Retinal pigment epithelial cell (primary cell): ENCODE data around the gene KRTAP12-1.
"Not testable (repeated sequence)": the region's sequence is repeated elsewhere in the genome, so short reads cannot be mapped to it uniquely, and the experiment has no call there.

Experiments used
- DNase-seq: peaks from one replicate; pipeline ENCODE4 v3.0.0-alpha.2; 2010; ENCODE audit warnings: low read depth
- H3K4me3 ChIP-seq: 2 replicates; pipeline ENCODE4 v1.5.1; 2011; ENCODE audit warnings: mild to moderate bottlenecking, low read length, control low read depth, moderate library complexity
- TF ChIP-seq, protein P1 (sequence below): conservative IDR thresholded peaks from 2 replicates; pipeline ENCODE4 v1.5.1; 2011; ENCODE audit warnings: low read depth, low read length, control low read depth, inconsistent platforms

The KRTAP12-1 gene

DNA sequence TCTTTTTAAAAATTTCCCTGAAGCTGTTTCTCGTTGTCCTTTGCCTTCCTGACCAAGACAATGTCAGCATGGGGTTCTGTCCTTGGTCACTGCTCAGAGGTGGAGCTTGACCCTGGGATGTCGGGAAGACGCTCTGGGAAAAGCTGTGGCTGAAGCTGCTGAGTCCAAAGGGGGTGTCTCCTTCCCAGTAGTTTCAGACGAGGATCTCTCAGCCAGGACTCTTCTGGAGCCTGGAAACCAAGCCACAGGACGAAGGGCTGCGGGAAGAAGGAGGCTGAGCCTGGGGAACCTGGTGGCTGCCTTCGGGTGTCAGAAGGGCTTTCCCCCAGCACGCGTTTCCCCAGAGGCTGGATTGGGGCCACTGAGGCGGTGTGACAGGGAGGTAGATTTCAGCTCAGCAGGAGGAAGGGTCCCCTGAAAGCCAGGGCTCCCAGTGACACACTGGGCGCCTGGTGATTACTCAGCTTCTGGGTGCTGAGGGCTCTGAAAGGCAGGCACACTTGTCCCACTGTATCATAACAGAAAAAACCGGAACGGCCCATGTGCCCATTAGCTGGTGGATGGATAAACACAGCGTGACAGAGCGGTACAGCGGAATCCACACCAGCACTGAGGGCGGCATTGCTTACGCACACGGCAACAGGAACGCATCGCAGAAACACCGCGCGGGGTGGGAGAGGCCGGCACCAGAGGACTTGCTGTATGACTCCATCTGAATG, 5.0 kb upstream of the KRTAP12-1 start:
- no peak overlapping the region for H3K4me3 ChIP-seq
- DNase-seq, result no peak
- TF ChIP-seq, protein P1, sequence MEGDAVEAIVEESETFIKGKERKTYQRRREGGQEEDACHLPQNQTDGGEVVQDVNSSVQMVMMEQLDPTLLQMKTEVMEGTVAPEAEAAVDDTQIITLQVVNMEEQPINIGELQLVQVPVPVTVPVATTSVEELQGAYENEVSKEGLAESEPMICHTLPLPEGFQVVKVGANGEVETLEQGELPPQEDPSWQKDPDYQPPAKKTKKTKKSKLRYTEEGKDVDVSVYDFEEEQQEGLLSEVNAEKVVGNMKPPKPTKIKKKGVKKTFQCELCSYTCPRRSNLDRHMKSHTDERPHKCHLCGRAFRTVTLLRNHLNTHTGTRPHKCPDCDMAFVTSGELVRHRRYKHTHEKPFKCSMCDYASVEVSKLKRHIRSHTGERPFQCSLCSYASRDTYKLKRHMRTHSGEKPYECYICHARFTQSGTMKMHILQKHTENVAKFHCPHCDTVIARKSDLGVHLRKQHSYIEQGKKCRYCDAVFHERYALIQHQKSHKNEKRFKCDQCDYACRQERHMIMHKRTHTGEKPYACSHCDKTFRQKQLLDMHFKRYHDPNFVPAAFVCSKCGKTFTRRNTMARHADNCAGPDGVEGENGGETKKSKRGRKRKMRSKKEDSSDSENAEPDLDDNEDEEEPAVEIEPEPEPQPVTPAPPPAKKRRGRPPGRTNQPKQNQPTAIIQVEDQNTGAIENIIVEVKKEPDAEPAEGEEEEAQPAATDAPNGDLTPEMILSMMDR, result no peak

DNA sequence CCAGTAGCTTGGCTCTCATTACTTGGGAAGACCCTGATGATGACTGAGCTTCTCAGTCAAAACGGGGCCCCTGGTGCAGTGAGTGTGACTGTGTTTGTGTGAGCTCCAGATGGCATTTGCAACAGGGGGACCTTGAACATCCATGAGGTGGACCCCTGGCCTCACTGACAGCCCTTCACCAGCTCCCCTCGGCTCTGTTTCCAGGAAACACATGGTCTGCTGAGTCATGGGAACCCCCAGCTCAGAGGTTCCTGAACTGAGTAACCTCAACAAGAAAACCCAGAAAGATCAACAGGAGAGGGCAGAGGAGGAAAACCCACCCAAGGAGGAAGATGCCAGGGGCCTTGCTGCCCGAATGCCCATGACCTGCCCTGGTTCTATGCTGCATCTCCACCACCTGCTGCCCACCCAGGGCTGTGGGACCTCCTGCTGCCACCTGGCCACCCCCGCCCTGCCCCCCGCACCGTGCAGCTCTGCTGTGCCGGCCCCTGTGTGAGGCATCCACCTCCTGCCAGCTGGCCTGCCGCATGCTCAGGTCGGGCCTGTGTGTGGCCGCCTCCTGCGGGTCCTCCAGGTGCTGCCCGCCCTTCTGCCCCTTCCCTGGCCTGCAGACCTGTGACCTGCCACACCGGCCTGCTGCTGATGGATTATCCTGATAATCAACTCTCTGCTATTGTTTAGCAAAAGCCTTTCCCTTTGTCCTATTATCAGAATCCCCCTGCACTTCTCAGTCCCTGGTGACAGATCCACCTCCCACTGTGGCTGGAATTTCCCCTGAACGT, 4.2 kb upstream of the KRTAP12-1 start:
- H3K4me3 ChIP-seq, result no peak overlapping the region
- no peak for DNase-seq
- TF ChIP-seq, protein P1, result no peak

DNA sequence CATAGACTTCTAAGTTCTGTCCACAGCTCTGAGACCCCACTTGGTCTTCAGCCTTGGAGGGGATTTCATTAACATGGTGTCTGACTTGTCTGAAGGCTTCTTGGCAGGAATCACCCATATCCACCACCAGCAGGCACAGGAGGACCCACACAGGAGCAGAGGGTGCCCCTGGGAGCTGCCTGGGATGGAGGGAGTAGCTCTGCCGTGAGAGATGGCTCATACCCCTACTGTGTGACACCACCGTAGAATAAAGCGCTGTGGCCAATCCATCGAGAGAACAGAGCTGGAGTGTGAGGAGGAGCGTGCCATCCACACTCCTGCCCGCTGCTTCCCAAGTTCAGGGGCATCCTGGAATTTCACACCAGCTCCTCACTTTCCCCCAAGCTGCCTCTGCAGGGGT, 3.1 kb upstream of the KRTAP12-1 start:
- H3K4me3 ChIP-seq, DNase-seq: not testable (repeated sequence)

DNA sequence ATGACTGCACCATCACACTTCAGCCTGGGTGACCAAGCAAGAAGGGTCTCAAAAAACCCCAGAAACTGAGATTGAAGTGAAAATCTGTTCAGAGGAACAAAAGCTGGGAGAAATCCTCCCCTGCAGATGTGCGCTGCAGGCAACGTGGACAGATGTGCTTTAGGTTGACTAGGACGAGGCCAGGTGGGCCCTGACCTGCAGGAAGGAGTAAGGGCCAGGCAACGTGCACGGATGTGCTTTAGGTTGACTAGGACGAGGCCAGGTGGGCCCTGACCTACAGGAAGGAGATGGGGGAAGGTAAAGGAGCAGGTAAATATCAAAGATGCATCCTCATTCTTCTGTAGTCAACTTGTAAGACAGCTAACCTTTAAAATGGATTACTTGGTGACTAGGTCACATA, 2.5 kb upstream of the KRTAP12-1 start:
- TF ChIP-seq, protein P1, result no peak
- DNase-seq, result no peak
- H3K4me3 ChIP-seq, result no peak overlapping the region

DNA sequence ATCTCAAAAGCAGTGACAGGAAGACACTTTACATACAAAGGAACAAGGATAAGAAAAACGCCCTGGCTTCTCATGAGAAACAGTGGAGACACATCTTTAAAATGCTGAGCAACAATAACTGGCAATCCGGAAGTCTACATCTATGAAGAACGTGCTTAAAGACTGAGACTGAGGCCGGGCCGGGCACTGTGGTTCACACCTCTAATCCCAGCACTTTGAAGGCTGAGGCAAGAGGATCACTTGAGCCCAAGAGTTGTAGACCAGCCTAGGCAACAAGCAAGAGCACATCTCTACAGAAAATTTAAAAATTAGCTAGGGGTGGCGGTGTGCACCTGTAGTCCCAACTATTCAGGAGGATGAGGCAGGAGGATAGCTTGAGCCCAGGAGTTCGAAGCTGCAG, 2.1 kb upstream of the KRTAP12-1 start:
- no peak for DNase-seq
- TF ChIP-seq, protein P1, result no peak
- H3K4me3 ChIP-seq, result no peak overlapping the region

DNA sequence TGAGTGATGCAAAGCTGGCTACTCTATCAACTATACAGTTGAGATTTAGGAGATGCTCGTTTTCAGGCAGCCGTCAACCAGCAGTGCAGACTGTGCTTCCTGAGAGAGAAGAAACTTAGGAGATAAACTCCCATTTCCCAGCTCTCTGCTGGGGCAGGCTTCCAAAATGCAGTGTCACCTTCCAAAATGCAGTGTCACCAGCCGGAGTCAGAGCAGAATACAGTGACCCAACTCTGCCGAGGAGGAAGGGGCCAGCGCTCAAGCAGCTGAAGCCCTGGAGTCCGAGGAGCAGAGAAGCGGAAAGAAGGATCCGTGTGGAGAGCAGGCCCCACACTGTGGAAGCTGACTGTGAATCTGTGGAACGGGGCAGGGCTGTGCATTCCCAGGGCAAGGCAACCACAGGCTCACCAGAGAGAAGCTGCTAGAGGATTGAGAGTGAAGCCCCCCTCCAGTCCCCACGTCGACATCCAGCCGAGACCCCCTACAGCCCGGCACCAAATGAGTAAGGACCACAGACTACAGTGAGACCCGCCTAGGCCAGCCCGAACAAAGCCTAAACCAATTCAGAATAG, 703 bp upstream of the KRTAP12-1 start:
- no peak for DNase-seq
- H3K4me3 ChIP-seq, result no peak overlapping the region
- TF ChIP-seq, protein P1, result no peak

DNA sequence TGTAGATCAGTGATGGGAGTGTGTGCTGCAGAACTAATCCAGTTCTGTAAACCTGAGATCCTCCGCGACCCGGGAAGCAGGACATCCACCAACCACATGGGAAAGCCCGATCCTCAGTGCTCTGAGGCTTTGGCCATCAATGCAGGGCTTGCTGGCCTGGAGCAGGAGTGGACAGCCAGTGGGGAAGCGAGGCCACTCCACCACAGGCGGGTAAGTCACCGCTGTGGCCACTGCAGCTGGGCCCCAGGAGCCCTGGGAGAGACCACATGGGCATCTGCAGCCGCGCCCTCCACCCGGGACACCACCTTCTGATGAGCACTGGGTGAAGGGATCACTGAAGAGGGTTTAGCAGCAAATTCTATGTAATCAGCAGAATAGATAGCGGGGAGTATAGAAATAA, 811 bp downstream of the KRTAP12-1 start:
- TF ChIP-seq, protein P1, result no peak
- no peak overlapping the region for H3K4me3 ChIP-seq
- no peak for DNase-seq
